GM21786 (cell line): ENCODE results near the gene AKR1C4.

Source experiments
- ATAC-seq: cut with Tn5 transposase; IDR thresholded peaks from one replicate; pipeline ENCODE4 v1.9.1; 2021; ENCODE audit not compliant: unreplicated experiment

The AKR1C4 gene

GRCh38 chr10:5265139-5265538, 68.5 kb downstream of the AKR1C4 start:
- no peak for ATAC-seq

DNA sequence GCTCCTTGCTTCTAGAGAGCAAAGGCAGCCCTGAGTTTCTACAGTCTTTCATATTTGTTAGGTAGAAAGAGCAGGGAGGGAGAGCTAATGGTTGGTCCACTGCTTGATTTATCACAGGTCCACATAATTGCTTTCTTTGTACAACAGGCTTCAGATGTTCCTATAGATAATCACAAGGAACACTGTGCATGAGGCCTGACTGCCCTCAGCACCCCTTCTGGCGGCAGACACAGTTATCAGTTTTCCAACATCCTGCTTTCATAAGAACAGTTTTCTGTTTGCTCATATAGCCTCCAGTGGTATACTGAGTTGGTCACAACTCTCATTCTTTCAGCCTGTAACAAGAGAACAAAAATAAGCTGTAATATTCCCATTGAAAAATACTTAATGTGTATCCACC, 69.7 kb downstream of the AKR1C4 start:
- ATAC-seq, result no peak

DNA sequence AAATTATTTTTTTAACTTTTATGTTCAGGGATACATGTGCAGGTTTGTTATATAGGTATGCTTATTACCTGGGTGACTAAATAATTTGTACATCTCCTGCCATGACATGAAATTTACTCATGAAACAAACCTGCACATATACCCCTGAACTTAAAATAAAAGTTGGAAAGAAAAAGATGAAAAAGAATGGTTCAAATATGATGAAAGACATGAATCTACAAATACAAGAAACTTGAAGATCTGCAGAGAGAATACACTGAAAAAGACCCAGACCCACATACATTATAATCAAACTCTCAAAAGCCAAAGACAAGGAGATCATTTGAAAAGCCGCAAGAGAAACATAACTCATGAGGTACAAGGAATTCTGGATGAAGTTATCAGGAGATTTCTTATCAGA, 70.2 kb downstream of the AKR1C4 start:
- no peak for ATAC-seq

DNA sequence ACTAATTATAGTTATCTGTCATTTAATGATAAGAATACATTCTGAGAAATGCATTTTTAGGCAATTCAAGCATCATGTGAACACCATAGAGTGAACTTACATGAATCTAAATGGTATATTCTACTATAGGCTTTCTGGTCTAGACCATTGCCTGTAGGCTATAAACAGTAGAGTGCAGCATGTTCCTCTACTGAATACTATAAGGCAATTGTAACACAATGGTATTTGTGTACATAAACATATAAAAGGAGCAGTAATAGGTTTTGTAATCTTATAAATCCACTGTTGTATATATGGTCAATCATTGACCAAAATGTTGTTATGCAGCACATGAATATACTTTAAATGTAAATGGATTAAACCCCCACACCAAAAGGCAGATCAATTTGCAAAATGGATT, 71.6 kb downstream of the AKR1C4 start:
- ATAC-seq, result no peak
